ENCODE measurements around the gene TINCR. TPM values are rescaled to one million over a fixed set of nuclear protein-coding genes. Genes with fewer than 3 reads are reported as not detected.

TINCR gene
- total RNA-seq, 2 experiments from 2014 or later, result 1.0 to 1.1 TPM

DNA sequence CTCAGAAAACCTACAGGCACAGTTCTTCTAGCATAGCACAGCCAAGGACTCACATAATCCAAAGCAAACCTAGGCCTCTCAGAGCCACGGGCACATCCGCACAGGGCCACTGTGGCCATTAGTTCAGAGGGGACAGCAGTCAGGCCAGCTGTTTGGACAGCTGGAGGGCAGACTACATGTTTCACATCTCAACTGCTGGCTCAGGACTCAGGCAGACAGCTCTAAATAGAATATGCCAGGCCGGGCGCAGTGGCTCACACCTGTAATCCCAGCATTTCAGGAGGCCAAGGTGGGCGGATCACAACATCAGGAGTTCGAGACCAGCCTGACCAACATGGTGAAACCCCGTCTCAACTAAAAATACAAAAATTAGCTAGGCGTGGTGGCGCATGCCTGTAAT is 28.0 kb upstream of the TINCR start:
- Mint-ChIP-seq H3K4me1 (ENCODE audit: low read depth) (no peaks in the 10 kb centered on the region), H3K27ac (no peak overlapping the region), H3K4me3 (no peak overlapping the region), H3K36me3 (peaks cover 50% of the 10 kb centered on the region), H3K9me3 (no peaks in the 10 kb centered on the region), H3K27me3 (no peaks in the 10 kb centered on the region)
- DNase-seq, result no peak
- intact Hi-C loops (cut with micrococcal nuclease), result no loop called here
- ChIA-PET CTCF (interaction anchor here (0.6 kb wide), 1 partner anchor 21 kb away, joined by 3 read pairs; no protein-coding TSS in a partner anchor), POLR2A (no interaction called here)

DNA sequence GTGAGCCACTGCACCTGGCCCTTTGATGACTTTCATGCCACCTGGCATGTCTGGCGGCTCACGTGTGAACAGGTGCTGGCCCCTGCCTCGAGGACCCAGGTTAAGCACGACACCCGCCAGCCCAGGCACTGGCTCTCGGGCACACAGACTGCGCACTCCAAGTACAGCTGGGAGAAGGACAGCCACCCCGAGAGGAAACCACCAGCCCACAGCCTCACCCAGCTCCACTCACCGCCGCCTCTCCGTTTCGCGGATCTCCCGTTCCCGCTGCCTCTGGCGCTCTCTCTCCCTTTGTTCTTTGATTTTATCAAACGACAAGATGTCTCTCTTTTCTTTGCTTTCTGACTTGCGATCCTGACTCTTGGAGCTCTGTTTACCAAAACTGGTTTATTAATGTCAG is 27.4 kb upstream of the TINCR start:
- H3K4me3 Mint-ChIP-seq, result no peak overlapping the region
- no peaks in the 10 kb centered on the region for H3K4me1 Mint-ChIP-seq (ENCODE audit: low read depth)
- ChIA-PET CTCF (no interaction called here), POLR2A (no interaction called here)
- H3K9me3 Mint-ChIP-seq, result no peaks in the 10 kb centered on the region
- H3K27me3 Mint-ChIP-seq, result no peaks in the 10 kb centered on the region
- H3K27ac Mint-ChIP-seq, result no peak overlapping the region
- intact Hi-C loops (cut with micrococcal nuclease), result no loop called here
- DNase-seq, result no peak
- H3K36me3 Mint-ChIP-seq, result peaks cover 50% of the 10 kb centered on the region

DNA sequence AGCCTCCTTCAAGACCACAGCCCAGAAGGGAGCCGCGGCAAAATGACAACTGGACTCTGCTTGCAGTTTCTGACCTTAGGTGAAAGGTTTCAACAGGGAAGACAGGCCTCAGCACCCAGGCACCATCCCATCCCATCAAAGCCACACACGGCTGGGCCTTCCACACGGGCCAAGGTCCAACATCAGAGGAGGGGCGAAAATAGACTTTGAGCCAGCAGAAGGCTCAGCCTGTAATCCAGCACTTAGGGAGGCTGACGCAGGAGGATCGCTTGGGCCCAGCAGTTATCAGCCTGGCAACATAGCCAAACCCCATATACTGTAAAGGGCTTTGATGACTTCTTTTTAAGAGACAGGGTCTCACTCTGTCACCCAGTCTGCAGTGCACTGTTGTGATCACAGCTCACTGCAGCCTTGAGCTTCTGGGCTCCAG is 26.8 kb upstream of the TINCR start:
- POLR2A ChIA-PET, result no interaction called here
- Mint-ChIP-seq H3K27ac (no peak overlapping the region), H3K36me3 (peaks cover 48% of the 10 kb centered on the region), H3K27me3 (no peaks in the 10 kb centered on the region), H3K4me3 (no peak overlapping the region), H3K4me1 (ENCODE audit: low read depth) (no peaks in the 10 kb centered on the region), H3K9me3 (no peaks in the 10 kb centered on the region)
- CTCF ChIA-PET, result no interaction called here
- no peak for DNase-seq
- intact Hi-C loops (cut with micrococcal nuclease), result no loop called here

DNA sequence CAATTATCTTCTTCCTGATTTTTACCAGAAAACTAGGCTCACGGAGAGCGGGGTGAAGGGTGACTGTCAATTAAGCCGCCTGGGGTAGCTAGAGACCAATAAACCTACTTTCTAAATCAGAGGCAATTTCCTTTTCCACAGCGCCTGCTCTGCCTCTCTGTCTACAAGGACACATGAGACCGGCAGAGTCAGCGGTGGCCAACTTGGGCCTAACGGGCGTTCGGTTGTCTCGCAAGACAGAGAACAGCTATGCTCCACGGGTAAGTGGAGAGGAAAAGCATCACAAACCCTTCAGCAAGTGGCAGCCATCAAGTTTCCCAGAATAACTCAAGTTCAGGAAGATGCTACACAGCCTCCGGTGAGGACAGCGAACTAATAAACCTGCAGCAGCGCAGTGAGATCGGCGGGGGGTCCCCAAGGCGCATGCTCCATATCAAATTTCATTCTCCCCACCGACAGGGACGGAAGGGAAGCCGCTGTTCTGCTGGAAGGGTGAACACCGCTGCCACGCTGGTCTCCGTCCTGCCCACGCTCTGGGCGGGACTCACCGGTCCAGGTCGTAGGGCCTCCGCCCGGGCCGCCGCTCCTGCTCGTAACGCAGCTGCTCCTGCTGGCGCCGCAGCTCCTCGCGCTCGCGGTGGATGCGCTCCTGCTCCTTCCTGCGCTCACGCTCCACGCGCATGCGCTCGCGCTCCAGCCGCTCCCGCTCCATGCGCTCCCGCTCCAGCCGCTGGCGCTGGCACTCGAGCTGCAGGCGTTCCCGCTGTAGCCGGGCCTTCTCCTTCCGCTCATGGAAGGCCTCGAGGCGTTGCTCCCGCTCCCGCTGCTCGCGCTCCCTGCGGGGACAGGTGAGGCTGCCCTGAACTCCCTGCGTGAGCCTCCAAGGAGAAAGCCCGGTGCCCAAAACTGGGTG is 25.8 kb upstream of the TINCR start:
- Mint-ChIP-seq H3K4me3 (no peak overlapping the region), H3K9me3 (no peaks in the 10 kb centered on the region), H3K36me3 (peaks cover 47% of the 10 kb centered on the region), H3K4me1 (ENCODE audit: low read depth) (no peaks in the 10 kb centered on the region), H3K27ac (no peak overlapping the region), H3K27me3 (no peaks in the 10 kb centered on the region)
- ChIA-PET POLR2A (no interaction called here), CTCF (no interaction called here)
- intact Hi-C loops (cut with micrococcal nuclease), result no loop called here
- no peak for DNase-seq

DNA sequence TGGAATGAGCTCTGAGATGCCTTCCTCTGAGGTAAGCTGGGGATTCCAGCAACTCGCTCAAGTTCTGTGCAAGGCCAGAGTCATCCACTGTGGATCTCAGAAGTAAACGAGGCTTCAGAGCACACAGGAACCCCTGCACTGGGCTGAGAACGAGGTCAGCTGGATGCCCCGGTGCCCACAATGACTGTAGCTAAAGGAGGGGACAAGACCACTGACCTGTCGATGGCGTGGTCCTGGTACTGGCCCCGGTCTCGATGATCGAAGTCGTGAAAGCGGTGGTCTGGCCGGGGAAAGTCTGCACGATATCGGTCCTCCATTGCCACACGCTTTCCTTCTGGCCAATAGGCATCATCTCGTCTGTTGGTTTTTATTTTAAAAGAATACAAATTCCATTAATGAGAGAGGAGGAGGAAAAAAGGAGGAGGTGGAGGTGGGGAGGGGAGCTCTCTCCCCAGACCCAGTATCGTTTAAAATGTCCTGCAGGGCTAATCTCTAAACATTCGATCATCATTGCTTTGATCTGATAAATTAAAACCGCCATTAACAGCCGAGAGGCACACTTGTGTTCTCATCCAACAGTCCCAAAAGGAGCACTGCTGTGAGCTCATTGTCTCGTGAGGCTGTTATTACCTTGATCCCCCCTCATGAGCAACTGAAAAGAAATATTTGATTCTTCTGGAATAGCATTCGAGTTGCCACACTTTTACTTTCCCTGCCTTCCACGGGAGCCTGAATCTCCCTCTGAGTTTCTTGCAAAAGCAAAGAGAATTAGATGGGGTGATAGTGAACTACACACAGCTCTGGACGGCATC is 25.0 kb upstream of the TINCR start:
- no peaks in the 10 kb centered on the region for H3K9me3 Mint-ChIP-seq

DNA sequence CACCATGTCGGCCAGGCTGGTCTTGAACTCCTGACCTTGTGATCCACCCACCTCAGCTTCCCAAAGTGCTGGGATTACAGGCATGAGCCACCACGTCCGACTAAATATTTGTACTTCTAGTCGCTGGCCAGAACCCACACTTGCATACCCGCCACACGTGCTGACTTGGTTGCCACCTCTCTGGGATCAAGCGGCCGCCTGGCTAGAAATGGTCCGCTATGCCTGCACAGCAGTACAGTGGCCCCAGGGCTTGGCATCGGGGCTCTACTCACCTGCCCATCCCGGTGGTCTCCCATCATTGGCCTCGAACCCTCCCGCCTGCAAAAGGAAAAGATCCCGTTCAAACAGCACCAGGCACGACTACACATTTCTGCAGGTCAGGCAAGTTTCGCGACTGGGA is 23.7 kb upstream of the TINCR start:
- intact Hi-C loops (cut with micrococcal nuclease), result no loop called here
- ChIA-PET POLR2A (no interaction called here), CTCF (no interaction called here)
- DNase-seq, result no peak
- Mint-ChIP-seq H3K27me3 (no peaks in the 10 kb centered on the region), H3K27ac (no peak overlapping the region), H3K4me1 (ENCODE audit: low read depth) (peaks cover 8% of the 10 kb centered on the region), H3K36me3 (peaks cover 58% of the 10 kb centered on the region), H3K4me3 (no peak overlapping the region), H3K9me3 (no peaks in the 10 kb centered on the region)

More for the DNA sequence above, 25.0 kb upstream of the TINCR start:
- Mint-ChIP-seq H3K27ac (no peak overlapping the region), H3K27me3 (no peaks in the 10 kb centered on the region), H3K36me3 (peaks cover 55% of the 10 kb centered on the region), H3K4me1 (ENCODE audit: low read depth) (no peaks in the 10 kb centered on the region), H3K4me3 (no peak overlapping the region)
- intact Hi-C loops (cut with micrococcal nuclease), result no loop called here
- ChIA-PET CTCF (no interaction called here), POLR2A (no interaction called here)
- no peak for DNase-seq

DNA sequence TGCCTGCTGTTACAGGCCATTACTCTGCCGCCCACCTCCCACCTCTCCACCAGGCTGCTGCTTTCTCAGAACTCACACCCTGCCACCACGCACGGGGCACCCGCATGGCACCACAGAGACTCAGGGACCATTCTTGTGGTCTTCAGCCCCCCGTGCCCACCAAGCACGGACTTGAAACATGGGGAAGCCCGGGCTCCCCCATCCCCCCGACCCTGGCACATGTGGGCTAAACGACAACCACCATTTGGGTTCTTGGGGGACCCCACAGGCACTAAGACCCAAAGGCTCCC is 23.1 kb upstream of the TINCR start:
- CTCF ChIA-PET, result no interaction called here
- peaks cover 58% of the 10 kb centered on the region for H3K36me3 Mint-ChIP-seq
- no peaks in the 10 kb centered on the region for H3K27me3 Mint-ChIP-seq
- POLR2A ChIA-PET, result no interaction called here
- intact Hi-C loops (cut with micrococcal nuclease), result no loop called here
- H3K27ac Mint-ChIP-seq, result no peak overlapping the region
- DNase-seq, result no peak
- no peaks in the 10 kb centered on the region for H3K9me3 Mint-ChIP-seq
- no peak overlapping the region for H3K4me3 Mint-ChIP-seq
- peaks cover 13% of the 10 kb centered on the region for H3K4me1 Mint-ChIP-seq (ENCODE audit: low read depth)

DNA sequence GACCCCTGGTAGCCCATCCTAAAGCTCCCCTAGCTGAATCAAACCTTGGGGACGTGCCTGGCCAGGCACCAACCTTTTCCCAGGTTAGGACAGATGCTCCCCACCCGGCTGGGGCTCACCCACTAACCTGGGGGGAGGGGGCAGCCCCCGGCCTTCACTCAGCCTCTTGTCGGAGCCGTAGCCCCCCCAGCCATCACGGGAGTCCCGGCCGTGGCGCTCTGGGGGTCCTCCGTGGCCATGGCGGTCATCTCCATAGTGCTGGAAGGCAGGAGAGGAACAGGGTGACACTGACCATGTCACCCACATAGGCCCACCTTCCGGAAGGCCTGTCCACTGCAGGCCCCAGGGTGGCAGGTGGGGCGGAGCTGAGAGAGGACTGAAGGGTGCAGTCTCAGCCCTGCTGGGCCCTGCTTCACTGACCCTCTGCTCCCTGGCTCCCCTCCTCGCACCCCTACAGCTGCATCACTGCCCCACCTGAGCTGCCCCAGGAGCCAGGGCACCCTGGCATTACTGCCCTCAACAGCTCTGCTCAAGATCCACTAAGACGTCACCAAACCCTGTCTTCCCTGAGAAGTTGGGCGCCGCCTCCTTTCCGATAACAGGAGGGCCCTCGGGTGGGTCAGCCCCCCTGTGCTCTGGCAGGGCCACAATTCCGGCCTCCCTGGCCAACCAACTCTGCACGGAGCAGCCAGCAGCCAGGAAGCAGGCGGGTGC is 22.6 kb upstream of the TINCR start:
- CTCF ChIA-PET, result no interaction called here
- H3K4me3 Mint-ChIP-seq, result no peak overlapping the region

DNA sequence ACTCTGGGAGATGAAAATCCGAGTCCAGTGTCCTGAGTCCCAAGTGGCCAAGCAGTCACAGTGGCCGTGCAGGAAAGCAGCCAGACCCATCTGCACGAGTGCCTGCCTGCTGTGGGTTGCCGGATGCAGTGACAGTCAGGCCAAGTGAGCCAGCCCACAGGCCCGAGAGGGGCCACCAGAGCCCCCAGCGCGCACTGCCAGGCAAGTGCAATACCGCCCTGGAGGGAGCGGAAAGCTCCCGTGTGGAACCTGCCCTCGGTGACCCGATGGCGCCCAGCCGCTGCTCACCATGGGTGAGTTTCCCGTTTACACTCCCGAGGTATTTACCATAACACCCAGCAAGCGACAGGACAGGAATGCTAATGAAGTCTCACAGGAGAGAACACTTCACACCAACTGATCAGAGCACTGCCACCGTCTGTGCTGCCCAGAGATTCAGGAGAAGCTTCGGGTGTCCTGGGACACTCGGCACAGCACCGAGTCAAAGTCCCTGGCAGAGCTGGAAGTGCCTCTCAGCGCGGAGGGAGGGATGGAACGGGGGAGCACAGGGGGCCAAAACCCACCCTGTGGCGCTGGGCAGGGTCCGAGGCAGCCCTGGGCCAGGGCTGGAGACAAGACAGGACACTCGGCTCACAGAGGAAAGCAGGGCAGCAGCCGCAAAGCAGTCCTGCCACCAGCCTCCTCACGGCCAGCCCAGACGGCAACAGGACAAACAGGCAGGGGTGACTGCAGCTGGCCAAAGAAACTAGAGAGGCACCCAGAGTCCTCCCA is 21.3 kb upstream of the TINCR start:
- Mint-ChIP-seq H3K36me3 (peaks cover 47% of the 10 kb centered on the region), H3K4me3 (no peak overlapping the region), H3K27ac (no peak overlapping the region), H3K9me3 (no peaks in the 10 kb centered on the region), H3K4me1 (ENCODE audit: low read depth) (peaks cover 17% of the 10 kb centered on the region), H3K27me3 (no peaks in the 10 kb centered on the region)
- DNase-seq, result no peak
- intact Hi-C loops (cut with micrococcal nuclease), result no loop called here
- ChIA-PET CTCF (interaction anchor here (0.6 kb wide), 1 partner anchor 38 kb away, joined by 3 read pairs; no protein-coding TSS in a partner anchor), POLR2A (no interaction called here)

More for the DNA sequence above, 22.6 kb upstream of the TINCR start:
- Mint-ChIP-seq H3K27ac (no peak overlapping the region), H3K9me3 (no peaks in the 10 kb centered on the region), H3K4me1 (ENCODE audit: low read depth) (peaks cover 17% of the 10 kb centered on the region), H3K36me3 (peaks cover 54% of the 10 kb centered on the region), H3K27me3 (no peaks in the 10 kb centered on the region)
- POLR2A ChIA-PET, result no interaction called here
- no peak for DNase-seq
- intact Hi-C loops (cut with micrococcal nuclease), result no loop called here

DNA sequence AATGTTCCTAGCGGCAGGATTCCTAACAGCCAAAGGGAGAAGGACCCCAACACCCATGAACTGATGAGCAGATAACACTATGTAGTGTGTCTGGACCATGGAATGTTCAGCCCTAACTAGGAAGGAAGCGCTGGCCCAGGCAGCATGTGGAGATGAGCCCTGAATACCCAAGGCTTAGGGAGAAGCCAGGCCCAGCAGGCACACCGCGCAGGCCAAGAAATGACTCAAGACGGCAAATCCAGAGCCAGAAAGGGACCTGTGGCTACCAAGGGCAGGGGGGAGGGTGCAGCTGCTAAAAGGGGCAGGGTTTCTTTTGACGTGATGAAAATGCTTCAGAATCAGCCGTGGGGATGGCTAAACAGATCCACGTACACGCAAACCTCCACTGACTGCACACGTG is 20.7 kb upstream of the TINCR start:
- ChIA-PET CTCF (no interaction called here), POLR2A (no interaction called here)
- Mint-ChIP-seq H3K27me3 (no peaks in the 10 kb centered on the region), H3K36me3 (peaks cover 45% of the 10 kb centered on the region), H3K4me1 (ENCODE audit: low read depth) (peaks cover 17% of the 10 kb centered on the region), H3K27ac (no peak overlapping the region), H3K4me3 (no peak overlapping the region), H3K9me3 (no peaks in the 10 kb centered on the region)
- DNase-seq, result no peak
- intact Hi-C loops (cut with micrococcal nuclease), result no loop called here

DNA sequence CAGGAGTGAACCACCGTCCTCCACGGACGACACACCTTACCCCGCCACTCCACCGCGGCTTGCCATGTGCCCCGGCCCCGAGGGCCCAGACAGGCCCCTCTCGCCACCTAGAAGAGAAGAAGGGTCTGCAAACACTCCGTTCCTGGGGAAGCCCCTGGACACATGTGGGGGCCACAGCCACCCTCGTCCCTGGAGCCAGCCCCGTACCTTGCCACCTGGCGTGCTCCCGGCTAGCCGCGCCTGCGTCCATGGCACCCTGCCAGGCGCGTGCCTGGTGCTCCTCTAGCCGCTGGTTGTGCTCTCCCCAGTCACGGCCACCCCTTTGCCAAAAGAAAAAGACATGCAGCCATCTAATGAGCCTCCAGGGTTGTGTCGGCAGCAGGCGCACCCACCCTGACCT is 19.9 kb upstream of the TINCR start:
- intact Hi-C loops (cut with micrococcal nuclease), result no loop called here
- Mint-ChIP-seq H3K27me3 (no peaks in the 10 kb centered on the region), H3K4me1 (ENCODE audit: low read depth) (peaks cover 17% of the 10 kb centered on the region), H3K9me3 (no peaks in the 10 kb centered on the region), H3K4me3 (no peak overlapping the region), H3K27ac (no peak overlapping the region), H3K36me3 (peaks cover 38% of the 10 kb centered on the region)
- POLR2A ChIA-PET, result no interaction called here
- CTCF ChIA-PET, result no interaction called here
- no peak for DNase-seq

DNA sequence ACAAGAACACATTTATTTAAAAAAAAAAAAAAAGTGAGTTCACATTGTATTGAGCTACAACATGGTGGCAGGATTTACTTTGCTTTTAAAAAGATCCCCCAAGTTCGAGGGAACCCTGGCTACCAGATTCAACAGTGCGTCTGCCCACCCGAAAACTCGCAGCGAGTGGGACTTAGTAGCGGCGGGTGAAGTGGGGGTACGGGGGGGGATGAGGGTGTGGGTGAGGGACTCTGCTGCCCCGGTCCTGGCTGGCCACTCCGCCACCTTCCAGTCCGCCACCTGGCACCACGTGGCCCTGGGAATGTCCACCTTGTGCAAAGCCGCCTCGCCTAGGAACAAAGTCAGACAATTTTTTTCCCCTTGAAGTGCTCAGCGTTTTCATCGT is 19.3 kb upstream of the TINCR start:
- Mint-ChIP-seq H3K27me3 (no peaks in the 10 kb centered on the region), H3K4me1 (ENCODE audit: low read depth) (peaks cover 17% of the 10 kb centered on the region), H3K4me3 (no peak overlapping the region), H3K27ac (peak overlapping the region; percentile 45), H3K36me3 (peaks cover 33% of the 10 kb centered on the region), H3K9me3 (no peaks in the 10 kb centered on the region)
- CTCF ChIA-PET, result no interaction called here
- no peak for DNase-seq
- POLR2A ChIA-PET, result no interaction called here
- intact Hi-C loops (cut with micrococcal nuclease), result no loop called here

All from activated CD4-positive, alpha-beta memory T cell treated with anti-CD3 and anti-CD28 coated beads for 36 hours (primary cell).